GM19240 (cell line): ENCODE results near the gene OR11H6.
"Not testable (repeated sequence)": the region's sequence is repeated elsewhere in the genome, so short reads cannot be mapped to it uniquely, and the experiment has no call there.

ENCODE experiments used
- DNase-seq: peaks from one replicate; pipeline ENCODE4 v3.0.0; 2011; ENCODE audit warnings: low spot score; ENCODE audit not compliant: insufficient read length

Gene OR11H6

DNA sequence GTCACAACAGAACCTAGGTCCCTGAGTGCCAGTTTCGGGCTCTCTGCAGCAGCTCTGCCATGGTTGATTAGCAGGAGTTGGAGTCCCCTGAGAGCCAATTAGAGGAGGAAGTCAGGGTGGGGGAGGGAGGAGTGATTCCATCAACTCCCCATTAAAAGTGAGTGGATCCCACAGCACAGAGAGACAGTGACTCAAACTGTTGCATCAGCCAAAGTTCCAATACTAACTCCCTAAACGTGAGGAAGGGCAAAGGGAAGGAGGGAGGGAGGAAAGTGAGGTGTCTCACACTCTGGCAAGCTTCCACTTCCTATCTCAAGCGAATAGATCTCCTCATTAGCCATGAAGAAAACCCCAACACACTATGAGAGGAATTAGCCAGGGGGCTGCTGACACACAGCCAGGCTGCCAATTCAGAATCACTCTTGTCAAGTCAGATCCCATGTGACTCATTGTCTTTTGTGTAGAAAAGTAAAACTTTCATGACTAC, 39.2 kb downstream of the OR11H6 start:
- no peak for DNase-seq

DNA sequence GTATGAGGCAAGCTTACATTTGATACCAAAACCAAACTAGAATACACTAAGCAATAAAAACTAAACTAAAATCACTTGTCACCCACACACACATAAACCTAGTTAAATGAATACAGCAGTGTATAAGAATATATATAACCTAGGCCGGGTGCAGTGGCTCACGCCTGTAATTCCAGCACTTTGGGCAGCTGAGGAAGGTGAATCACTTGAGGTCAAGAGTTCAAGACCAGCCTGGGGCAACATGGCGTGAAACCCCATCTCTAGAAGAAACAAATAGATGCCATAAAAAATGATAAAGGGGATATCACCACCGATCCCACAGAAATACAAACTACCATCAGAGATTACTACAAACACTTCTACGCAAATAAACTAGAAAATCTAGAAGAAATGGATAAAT, 40.9 kb downstream of the OR11H6 start:
- not testable (repeated sequence) for DNase-seq

DNA sequence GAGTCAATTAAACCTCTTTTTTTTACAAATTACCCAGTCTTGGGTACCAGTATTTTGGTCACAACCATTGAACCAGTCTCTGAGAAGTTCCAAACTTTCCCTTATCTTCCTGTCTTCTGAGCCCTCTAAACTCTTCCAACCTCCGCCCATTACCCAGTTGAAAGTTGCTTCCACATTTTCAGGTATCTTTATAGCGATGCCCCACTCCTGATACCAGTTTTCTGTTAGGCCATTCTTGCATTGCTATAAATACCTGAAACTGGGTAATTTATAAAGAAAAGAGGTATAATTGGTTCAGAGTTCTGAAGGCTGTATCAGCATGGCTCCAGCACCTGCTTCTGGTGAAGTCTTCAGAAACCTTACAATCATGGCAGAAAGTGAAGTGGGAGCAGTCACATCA, 50.6 kb downstream of the OR11H6 start:
- DNase-seq = no peak
